Measurements from ENCODE around the gene PTPRR.

The PTPRR gene

DNA sequence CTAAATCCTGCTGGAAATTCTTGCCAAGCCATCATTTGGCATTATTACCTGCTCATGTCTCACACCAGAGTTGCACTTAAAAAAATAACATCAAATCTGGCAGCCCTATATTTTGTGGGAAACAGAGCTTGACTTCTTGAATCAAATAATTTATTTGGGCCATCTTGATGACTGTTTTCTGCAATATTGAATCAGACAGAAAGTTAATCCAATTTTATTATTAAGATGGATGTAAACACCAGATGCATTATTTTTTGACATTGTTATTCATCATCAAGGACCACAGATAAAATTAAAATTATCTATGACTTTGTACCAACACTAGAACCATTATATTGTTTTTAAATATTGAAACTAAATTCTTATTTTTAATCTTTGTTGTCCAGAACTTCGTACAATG lies 132.9 kb downstream of the PTPRR start:
- no peak for DNase-seq

DNA sequence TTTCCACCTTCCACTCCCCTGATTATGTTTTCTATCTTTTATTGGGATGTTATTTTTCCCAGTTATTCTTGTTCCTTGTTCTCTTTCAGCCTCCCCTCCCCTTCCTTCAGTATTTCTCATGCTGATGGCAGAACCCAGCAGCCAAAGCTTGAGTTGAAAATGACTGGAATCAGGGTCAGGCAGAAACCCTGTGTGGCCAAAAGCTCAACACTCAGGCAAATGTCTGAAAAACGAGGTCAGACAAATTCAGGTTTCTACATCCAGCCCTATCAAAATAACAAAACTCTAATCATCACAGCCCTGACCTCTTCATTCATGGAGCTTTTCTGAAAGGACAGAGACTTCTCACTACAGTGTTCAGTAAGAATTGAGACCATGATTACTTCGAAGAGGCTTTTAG lies 134.6 kb downstream of the PTPRR start:
- DNase-seq, result no peak

DNA sequence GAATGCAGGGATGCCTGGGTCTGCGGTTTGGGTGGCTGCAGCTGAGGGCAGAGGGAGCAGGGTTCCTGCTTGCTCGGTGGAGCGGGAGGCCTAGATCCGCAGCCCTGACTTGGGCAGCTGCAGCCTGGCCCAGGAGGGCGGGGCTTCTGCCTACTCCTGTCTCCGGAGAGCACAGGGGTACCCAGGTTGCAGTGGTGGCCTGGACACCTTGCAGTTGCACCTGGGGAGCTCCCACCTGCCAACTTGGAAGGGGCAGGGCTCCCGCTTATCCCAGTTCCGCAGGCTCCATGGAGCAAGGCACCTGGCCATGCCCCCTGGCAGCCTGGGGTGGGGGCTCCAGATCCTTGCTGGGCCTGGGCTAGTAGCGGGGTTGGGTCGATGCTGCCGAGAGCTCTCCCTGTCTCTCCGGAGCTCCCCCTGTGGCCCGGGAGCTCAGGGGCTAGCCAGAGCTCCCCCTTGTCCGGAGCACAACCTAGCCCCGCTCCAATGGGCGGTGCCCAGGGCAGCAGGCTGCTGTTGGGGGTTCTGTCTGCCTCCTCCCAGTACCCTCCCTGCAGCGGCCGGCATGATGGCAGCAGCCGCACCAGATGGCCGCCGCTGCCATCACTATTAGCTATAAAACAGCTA lies 136.4 kb downstream of the PTPRR start:
- DNase-seq, result no peak

DNA sequence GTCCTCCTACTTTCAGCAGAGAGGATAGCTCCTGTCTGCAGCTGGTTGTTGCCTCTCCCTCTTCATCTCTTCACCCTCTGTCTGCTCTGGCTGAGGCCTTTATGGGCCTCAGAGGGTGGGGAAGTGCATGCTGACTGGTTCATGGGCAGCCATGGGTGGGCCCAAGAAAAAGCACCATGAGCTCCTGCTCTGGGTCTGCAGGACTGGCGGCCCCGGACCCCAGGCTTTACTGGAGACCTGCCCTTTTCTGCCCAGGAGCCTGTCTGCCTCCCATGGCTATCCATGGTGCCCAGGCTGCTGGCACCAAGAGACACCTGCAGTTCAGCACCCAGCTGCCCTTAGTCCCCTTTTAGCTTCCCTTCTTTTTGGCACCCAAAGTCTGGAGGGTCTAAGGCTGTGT lies 137.1 kb downstream of the PTPRR start:
- DNase-seq, result no peak

DNA sequence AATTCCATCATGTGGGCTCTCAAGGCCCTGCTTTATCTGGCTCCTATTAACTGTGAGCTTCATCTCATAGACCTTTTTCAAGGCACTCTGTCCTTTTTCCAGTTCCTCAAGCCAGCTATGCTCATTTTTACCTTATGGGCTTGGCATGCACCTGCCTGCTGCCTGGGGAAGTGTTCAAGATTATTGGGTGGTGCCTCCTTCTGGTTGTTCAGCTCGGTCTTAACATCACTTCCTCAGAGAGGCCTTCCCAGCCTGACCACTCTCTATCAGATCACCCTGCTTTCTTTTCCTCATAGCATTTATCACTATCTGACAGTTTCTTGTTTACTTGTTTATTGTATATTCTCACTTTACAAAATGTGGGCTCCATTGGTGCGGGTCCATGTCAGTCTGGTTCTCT lies 141.3 kb downstream of the PTPRR start:
- DNase-seq, result no peak

DNA sequence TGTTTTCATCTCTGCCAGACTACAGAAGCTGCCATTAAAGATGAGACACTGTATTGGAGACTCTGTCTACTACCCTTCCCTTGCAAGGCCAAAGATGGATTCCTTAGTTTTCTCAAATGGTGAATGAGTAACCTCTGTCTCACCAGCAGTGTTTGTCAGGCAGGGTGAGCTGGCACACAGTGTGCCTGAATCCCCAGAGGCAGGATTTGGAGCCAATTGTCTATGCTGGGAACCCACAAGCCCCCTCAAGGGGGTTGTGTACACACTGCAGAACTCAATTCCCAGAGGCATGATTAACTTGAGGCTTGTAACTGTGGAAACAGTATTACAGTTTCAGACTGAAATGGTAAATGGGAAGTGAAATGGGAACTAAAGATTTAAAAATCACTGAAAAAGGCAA lies 146.5 kb downstream of the PTPRR start:
- no peak for DNase-seq

DNA sequence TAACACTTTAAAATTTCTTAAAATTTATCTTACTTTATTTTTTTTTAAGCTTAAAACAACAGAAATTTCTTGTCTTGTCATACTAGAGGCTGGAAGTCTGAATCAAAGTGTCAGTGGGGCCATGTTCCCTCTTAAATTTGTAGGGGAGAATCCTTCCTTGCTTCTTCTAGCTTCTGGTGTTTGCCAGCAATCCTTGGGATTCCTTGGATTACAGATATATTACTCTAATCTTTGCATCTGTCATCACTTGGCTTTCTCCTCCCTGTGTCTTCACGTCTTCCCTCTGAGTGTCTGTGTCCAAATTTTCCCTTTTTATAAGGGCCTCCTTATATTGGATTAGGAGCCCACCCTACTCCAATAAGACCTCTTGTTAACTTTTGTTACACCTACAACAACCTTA lies 147.7 kb downstream of the PTPRR start:
- no peak for DNase-seq

DNA sequence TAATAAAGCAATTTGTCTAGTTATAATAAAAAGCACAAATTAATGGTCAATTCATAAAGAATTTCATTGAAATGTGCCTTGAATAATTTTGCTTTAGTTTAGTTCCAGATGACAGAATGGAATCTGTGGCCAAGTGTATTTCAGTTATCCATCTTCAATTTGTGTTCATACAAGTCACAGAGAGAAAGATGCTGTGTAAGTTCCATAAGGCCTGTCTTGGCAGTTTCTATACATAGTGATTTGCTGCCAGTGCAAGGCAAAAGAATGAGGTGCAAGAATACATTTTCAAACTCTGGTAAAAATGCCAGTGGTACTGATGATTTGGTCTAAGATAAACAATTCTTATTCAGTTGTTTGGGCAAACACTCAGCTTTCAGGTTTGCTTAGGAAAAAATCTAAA lies 149.0 kb downstream of the PTPRR start:
- DNase-seq, result no peak

DNA sequence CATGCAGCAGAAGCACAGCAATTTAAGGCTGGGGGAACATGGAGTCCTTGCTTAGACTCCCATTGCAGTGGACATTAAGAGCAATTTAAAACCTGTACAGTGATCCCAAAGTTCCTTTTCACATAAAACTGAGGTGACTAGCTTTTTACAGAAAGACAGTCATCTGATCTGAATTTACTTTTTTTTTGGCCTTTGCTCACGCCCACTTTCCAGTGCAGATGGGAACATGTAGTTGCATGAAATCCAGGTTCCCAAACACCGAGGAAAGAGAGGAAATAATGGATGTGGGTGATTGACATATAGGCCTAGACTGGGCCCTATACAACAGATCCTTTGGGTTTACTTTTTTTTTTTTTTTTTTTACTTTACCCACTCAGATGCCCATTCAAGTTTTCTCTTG lies 156.9 kb downstream of the PTPRR start:
- DNase-seq, result no peak

DNA sequence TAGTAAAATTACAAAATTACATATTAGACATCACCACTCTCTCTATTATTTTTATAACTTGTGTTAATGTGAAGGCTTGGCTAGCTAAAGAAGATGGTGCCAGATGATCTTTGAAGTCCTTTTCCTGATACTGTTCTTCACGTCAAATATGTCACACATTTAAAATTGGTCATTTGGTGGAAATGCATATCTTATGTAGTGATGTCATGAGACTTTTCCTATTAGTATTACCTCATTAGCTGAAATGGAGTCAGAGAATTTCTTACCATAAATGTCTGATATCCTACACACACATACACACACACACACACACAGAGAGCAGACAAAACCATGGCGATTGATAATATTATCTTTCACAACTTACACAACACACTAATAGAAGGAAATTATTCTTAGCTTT lies 158.5 kb downstream of the PTPRR start:
- DNase-seq, result no peak

DNA sequence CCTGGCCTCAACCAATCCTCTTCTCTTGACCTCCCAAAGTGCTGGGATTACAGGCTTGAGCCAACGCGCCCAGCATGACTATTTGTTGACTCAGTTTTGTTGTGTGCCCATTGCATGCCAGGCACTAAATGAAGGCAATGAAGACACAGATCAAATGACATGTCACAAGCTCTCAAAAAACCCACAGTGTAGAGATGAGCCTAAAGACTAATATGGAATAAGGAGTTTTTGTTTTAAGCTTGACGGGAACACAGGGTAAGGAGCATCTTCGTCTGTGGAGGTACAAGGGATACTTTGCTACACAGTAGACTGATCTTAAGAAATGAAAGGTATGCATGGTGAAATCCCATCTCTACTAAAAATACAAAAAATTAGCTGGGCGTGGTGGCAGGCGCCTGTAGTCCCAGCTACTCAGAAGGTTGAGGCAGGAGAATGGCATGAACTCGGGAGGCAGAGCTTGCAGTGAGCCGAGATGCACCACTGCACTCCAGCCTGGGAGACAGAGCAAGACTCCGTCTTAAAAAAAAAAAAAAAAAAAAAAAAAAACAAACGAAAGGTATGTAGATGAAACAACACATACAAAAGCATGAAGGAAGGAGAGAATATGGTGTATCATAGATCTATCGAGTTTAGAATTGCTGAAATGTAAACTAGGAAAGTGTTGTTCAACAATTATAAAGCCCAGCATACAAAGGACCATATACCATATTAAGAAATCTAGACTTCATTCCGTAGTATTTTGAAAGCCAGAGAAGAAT lies 161.2 kb downstream of the PTPRR start:
- DNase-seq, result no peak

DNA sequence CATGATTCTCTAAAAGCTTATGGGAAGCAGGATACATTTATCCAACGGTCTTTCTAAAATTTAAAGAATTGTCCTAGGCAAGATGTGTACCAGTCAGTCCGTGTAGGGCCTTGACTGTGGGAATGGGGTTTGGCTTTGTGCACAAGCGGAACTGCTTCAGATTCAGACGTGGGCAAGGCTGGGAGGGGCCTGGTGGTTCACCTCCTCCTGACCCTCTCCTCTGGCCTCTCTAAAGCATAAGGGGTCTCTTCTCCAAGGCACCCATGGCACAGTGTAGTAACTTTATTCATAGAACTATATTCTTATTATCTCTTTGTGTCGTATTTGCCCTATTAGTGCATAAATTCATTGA lies 162.1 kb downstream of the PTPRR start:
- DNase-seq, result no peak

DNA sequence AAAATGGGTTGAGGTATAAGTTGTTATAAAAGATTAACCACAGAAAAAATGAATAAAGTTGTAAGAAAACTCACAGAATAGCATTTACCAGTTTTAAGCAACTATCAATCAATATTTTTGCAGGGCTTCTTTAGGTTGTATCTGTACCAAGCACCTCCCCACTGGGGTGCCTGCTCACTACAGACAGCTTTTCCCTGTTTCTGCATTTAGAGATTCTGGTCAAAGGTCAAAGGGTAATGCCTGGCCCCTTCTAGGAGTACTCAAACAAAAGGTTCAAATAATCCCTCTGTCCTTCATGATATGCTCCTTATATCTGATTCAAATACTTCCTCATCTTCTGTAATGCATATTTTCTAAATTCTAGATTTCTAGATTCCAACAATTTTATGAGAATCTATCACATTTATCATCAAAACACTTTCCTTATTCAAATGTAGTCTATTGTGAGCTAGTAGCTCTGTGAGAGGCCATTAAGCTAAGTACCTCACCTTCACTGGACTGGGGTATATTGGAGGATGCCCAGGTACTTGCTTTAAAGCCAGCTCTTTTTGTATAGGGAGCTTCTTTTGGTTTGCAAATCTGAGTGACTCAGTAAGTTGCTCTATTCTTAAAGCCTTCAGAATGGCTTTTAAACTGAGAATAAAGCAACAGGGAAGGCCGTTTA lies 162.6 kb downstream of the PTPRR start:
- no peak for DNase-seq

DNA sequence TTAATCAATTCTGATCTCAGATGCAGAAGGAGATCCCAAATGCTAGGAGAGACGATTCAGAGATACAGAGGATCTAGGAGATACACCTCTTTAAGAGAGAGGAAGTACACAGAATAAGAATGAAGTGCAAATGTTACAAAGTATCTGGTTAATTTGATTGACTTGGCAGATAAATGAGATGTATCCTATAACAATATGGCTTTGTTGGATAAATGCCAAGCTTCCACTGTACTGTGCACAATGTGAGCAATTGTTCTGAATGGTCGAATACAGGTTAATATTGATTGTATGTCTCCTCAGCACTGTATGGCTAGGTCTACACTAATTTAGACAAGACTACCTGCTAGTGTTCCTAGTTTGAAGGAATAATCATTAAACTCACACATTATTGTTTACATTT lies 163.7 kb downstream of the PTPRR start:
- DNase-seq, result no peak

DNA sequence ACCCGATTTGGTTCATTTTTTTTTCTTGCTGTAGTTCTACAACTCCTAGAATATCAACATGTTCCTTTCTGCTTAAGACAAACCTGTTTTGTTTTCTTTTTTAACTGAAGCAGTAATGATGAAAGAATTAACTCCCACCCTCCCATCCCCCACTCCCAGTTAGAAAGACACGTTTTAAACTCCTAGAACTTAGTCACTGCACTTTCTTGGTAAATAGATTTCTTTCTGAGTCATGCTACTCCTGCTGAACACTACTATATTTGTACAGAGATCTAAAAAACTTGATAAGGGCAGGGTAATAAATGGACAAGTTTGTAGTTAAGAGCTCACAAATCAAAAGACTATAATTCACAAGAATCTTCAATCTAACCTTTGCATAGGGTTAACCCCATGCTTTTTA lies 164.4 kb downstream of the PTPRR start:
- DNase-seq, result no peak

DNA sequence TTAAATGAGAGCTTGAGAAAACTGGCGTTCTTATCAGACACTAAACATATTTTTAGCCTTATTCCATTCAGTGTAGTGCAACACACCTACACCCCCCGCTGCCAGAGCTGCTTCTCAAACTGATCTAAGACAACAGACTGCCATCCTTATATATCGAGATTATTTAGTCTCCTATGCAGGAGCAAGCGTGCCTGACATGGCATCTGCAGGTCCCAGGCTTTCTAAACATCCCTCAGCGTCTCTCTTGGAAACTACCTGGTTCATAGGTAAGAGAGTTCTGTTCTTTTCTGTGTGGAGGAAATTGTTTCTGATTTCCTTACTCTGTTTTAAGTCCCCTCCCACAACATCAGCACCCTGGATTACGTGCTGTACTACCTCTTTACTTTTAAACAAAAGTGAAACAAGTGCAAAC lies 166.2 kb downstream of the PTPRR start:
- DNase-seq, result no peak

DNA sequence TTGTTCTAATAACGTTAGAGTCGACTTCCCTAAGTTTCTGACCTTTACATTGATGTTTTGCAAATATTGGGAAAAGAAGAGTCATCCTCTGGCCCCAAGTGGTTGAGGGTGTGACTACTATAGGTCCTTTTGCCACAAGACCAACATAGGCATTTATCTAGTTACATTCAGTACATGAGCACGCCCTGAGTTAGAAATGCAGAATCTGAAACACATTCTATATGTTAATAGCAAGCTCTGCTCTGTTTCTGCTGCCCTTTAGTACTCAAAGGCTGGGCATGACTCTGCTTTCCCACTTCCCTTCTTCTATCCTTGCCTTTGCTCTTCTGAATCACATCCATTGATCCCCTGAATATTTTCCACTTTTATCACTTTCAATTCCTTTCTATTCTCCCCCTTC lies 168.2 kb downstream of the PTPRR start:
- DNase-seq, result no peak

DNA sequence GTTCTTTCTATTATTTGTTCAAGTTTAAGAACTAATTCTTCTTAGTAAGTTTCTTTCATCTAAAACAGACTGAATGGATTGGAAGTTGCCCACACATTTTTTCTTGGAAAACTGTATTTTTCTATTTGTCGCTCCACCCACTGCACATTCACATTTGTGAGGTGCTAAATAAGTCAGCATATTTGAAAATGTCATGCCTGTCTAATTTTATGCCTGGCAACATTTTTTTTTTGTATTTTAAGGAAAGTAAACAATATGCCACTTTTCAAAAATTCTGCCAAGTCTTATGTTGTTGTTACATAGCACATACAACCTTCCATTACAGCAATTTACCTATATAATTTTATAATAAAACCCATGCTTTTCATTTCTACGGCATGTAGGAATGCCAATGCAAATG lies 170.6 kb downstream of the PTPRR start:
- no peak for DNase-seq

DNA sequence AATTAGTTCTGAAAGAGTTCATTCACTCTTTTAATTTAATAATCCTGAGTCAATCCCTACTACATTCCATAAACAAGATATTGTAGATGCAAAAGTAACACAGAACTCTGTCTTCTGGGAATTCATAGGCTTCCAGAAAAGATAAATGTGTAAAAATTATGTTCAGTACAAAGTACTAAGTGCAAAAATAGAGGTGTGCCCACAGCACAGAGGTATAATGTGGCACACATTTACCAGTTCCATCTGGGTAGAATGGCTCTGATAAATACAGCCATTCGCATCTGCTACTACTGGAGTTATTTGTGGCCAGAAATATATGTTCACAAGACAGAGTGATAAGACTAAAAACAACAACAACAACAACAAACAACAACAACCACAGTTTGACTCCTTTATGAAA lies 171.7 kb downstream of the PTPRR start:
- DNase-seq, result no peak

DNA sequence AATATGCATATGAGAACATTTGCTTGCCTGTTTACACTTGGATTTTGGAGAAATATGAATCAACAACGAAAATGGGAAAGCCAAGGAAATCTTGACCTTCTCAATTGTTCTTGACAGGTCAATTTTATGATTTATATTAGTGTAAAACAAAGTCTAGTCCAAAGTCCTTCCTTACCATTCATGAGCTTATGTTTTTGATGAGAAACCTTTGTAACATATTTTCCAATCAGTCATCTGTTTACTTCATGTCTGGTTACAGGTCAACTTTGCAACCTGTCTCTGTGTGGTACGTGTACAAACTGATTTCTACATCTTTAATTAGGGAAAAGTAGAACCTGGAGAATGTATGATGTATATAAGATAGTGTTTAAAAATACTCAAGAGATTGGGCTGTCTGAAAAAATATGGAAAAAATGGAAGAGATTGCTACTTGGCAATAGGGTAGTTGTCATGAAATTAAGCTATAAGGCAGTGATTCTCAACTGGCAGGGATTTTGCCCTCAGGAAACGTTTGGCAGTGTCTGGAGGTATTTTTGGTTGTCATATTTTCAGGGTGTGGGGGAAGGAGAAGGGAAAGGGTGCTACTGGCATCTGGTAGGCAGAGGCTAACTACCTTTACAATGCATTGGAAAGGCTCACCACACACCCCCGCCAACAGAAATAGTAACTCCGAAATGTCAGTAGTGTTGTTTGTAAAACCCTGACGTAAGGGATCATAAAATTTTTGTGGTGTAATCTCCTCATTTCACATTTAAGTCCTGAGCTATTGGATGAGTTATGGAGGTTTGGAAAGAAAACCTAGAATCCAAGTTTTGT lies 172.9 kb downstream of the PTPRR start:
- DNase-seq, result no peak

DNA sequence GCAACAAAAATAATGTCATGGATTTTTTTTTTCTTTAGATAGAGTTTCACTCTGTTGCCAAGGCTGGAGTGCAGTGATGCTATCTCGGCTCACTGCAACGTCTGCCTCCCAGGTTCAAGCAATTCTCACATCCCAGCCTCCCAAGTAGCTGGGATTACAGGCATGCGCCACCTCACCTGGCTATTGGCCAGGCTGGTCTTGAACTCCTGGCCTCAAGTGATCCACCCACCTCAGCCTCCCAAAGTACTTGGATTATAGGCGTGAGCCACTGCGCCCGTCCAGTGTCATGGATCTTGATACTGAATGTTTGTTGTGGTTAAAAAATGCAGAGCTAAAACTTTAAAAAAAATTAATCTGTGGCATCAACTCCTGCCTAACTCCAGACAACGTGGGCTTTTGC lies 175.5 kb downstream of the PTPRR start:
- no peak for DNase-seq

DNA sequence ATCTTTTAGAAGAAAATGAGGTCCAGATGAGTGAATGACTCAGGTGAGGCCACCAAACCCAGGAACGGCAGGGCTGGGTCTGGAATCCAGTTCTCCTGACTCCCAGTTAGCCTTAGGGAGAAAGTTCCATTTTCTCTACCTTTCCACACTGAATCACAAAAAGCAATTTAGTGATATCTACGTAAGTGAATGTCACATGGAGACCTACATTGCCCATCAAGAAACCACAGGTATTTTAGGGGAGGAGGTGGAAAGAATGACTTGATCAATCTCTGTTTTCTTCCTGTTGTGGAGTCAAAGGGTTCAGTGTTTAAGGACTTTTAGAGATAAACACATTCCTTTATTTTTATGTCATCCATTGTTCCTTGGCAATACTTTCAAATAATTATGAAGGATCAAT lies 176.4 kb downstream of the PTPRR start:
- DNase-seq, result no peak

DNA sequence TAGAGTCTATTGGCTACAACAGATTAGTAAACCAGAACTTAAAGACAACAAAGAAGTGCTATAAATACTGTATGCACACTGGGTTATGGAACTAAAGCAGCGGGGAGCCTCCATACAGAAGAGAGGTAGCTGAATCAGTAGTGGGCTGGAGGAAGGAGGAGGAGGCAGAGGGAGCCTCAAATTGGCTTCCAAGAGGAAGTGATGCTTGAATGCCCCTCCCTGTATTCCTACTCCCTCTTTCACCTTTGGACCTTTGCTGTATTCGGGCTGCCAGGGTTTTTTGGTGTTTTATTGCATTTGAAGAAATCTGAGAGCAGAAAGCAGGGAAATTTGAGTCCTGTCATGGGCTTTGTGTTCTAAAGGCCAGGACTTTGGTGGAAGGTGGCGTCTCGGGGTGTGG lies 179.3 kb downstream of the PTPRR start:
- DNase-seq, result no peak

DNA sequence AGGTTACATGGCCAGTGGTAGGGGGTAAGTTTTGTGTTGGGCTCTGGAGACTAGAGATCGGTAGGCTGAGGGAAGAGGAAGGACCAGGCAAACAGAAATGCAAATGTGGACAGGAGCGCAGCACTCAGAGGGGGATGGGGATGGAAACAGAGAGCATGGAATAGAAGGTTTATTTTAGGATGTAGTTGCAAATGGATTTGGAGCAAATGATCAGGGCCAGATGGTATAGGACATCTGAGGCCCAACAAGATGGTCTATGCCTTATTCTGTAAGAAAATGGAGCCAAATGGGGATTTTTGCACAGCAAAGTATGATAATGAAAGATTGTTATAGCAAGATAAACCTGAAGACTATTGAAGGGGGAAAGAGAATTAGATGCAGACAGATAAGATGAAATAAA lies 180.8 kb downstream of the PTPRR start:
- DNase-seq, result no peak
